ENCODE results near the gene NPFFR1.

DNA sequence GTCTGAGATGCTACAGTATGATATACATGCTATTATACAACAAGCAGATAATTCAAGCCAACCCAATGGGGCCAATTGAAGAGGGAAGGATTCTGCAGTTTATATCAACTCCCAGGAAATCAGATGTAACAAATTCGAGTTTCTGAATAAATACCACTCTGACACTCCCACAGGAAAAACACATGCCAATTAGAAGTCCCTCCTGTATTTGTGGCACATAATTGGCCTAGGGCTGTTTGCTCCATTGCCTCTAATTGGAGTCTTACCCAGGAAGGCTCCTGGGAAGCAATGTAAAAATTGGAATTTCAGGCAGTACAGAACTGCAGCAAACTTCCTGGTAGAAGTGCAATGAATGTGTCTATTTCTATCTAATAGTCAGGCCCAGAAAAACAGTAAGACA is 55.3 kb downstream of the NPFFR1 start:
- TF ChIP-seq POLR2A (IDR thresholded peaks at IDR 0.05) = no peak
- TF ChIP-seq, protein P1, sequence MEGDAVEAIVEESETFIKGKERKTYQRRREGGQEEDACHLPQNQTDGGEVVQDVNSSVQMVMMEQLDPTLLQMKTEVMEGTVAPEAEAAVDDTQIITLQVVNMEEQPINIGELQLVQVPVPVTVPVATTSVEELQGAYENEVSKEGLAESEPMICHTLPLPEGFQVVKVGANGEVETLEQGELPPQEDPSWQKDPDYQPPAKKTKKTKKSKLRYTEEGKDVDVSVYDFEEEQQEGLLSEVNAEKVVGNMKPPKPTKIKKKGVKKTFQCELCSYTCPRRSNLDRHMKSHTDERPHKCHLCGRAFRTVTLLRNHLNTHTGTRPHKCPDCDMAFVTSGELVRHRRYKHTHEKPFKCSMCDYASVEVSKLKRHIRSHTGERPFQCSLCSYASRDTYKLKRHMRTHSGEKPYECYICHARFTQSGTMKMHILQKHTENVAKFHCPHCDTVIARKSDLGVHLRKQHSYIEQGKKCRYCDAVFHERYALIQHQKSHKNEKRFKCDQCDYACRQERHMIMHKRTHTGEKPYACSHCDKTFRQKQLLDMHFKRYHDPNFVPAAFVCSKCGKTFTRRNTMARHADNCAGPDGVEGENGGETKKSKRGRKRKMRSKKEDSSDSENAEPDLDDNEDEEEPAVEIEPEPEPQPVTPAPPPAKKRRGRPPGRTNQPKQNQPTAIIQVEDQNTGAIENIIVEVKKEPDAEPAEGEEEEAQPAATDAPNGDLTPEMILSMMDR (IDR thresholded peaks at IDR 0.05) = no peak
